ENCODE data around the gene ABCA7. TPM values are rescaled to one million over a fixed set of nuclear protein-coding genes. Genes with fewer than 3 reads are reported as not detected.
A peak's percentile ranks its signal among the peaks of the same experiment; 100 is the strongest.
"Not testable (repeated sequence)": the region's sequence is repeated elsewhere in the genome, so short reads cannot be mapped to it uniquely, and the experiment has no call there.

The ABCA7 gene
- total RNA-seq, 2 experiments from 2014 or later = 9.8 to 11.2 TPM

GRCh38 chr19:1109697-1110671 is 70.1 kb downstream of the ABCA7 start:
- no peak overlapping the region for H3K4me3 Mint-ChIP-seq
- no peak overlapping the region for H3K27ac Mint-ChIP-seq
- H3K36me3 Mint-ChIP-seq = peaks cover 1% of the 10 kb centered on the region
- H3K27me3 Mint-ChIP-seq = no peaks in the 10 kb centered on the region
- no peaks in the 10 kb centered on the region for H3K9me3 Mint-ChIP-seq
- DNase-seq = no peak
- peaks cover 3% of the 10 kb centered on the region for H3K4me1 Mint-ChIP-seq

- no peaks in the 10 kb centered on the region for H3K9me3 Mint-ChIP-seq
- H3K4me3 Mint-ChIP-seq = no peak overlapping the region
- DNase-seq = no peak
- no peaks in the 10 kb centered on the region for H3K27me3 Mint-ChIP-seq
- H3K4me1 Mint-ChIP-seq = no peaks in the 10 kb centered on the region
- peaks cover 1% of the 10 kb centered on the region for H3K36me3 Mint-ChIP-seq
- H3K27ac Mint-ChIP-seq = no peak overlapping the region
Measured at GRCh38 chr19:1110809-1111640, 71.1 kb downstream of the ABCA7 start.

- no peaks in the 10 kb centered on the region for H3K4me1 Mint-ChIP-seq
- no peak overlapping the region for H3K27ac Mint-ChIP-seq
- H3K36me3 Mint-ChIP-seq = peaks cover 1% of the 10 kb centered on the region
- H3K4me3 Mint-ChIP-seq = no peak overlapping the region
- no peak for DNase-seq
- H3K9me3 Mint-ChIP-seq = no peaks in the 10 kb centered on the region
- no peaks in the 10 kb centered on the region for H3K27me3 Mint-ChIP-seq
Measured at GRCh38 chr19:1111641-1112267, 71.8 kb downstream of the ABCA7 start.

- DNase-seq = no peak
- Mint-ChIP-seq H3K36me3 (peaks cover 1% of the 10 kb centered on the region), H3K27ac (no peak overlapping the region), H3K4me3 (no peak overlapping the region), H3K4me1 (no peaks in the 10 kb centered on the region), H3K9me3 (no peaks in the 10 kb centered on the region), H3K27me3 (no peaks in the 10 kb centered on the region)
Measured at GRCh38 chr19:1112268-1113029, 72.5 kb downstream of the ABCA7 start.

GRCh38 chr19:1113030-1113985 is 73.4 kb downstream of the ABCA7 start:
- Mint-ChIP-seq H3K36me3 (peaks cover 1% of the 10 kb centered on the region), H3K4me3 (no peak overlapping the region), H3K27ac (no peak overlapping the region), H3K4me1 (no peaks in the 10 kb centered on the region), H3K27me3 (no peaks in the 10 kb centered on the region), H3K9me3 (no peaks in the 10 kb centered on the region)
- DNase-seq = peak; percentile 86

GRCh38 chr19:1113986-1114483 is 74.1 kb downstream of the ABCA7 start:
- Mint-ChIP-seq H3K27ac (no peak overlapping the region), H3K9me3 (no peaks in the 10 kb centered on the region), H3K4me3 (no peak overlapping the region)

GRCh38 chr19:1114728-1115127 is 74.8 kb downstream of the ABCA7 start:
- H3K4me3 Mint-ChIP-seq, H3K4me1 Mint-ChIP-seq, H3K9me3 Mint-ChIP-seq, H3K27me3 Mint-ChIP-seq, DNase-seq, H3K36me3 Mint-ChIP-seq: not testable (repeated sequence)
- H3K27ac Mint-ChIP-seq = peak overlapping the region; percentile 25

More at GRCh38 chr19:1113986-1114483, 74.1 kb downstream of the ABCA7 start:
- DNase-seq = no peak
- Mint-ChIP-seq H3K36me3 (no peaks in the 10 kb centered on the region), H3K27me3 (no peaks in the 10 kb centered on the region), H3K4me1 (no peaks in the 10 kb centered on the region)

Other genes with a start within 250 kb of the ABCA7 start
- 100 to 1,000 TPM; 799 to 818 TPM for gene PTBP1, start 242.7 kb upstream of the ABCA7 start, total RNA-seq
- not detected for gene PLPPR3, start 218.2 kb upstream of the ABCA7 start, total RNA-seq
- gene AZU1, start 212.3 kb upstream of the ABCA7 start, total RNA-seq = not detected
- gene PRTN3, start 199.1 kb upstream of the ABCA7 start, total RNA-seq = not detected
- gene ELANE, start 187.8 kb upstream of the ABCA7 start, total RNA-seq = not detected
- gene CFD, start 180.4 kb upstream of the ABCA7 start, total RNA-seq = 1 to 10 TPM; 1.8 TPM
- 10 to 100 TPM; 39.8 to 40.3 TPM for gene MED16, start 146.9 kb upstream of the ABCA7 start, total RNA-seq
- gene RNU6-9, start 146.6 kb upstream of the ABCA7 start, total RNA-seq = not detected
- 10 to 100 TPM; 50.5 to 51.7 TPM for gene R3HDM4, start 126.9 kb upstream of the ABCA7 start, total RNA-seq
- gene KISS1R, start 122.8 kb upstream of the ABCA7 start, total RNA-seq = 10 to 100 TPM; 12.2 to 13.3 TPM
- gene ARID3A, start 114.1 kb upstream of the ABCA7 start, total RNA-seq = 10 to 100 TPM; 10.2 to 11.8 TPM
- 100 to 1,000 TPM; 126 to 127 TPM for gene WDR18, start 55.8 kb upstream of the ABCA7 start, total RNA-seq
- not detected for gene GRIN3B, start 39.7 kb upstream of the ABCA7 start, total RNA-seq
- gene TMEM259, start 19.0 kb upstream of the ABCA7 start, total RNA-seq = 100 to 1,000 TPM; 136 to 138 TPM
- not detected for gene RNU6-2, start 18.6 kb upstream of the ABCA7 start, total RNA-seq
- 10 to 100 TPM; 76.0 to 80.5 TPM for gene CNN2, start 13.5 kb upstream of the ABCA7 start, total RNA-seq
- gene ARHGAP45, start 27.1 kb downstream of the ABCA7 start, total RNA-seq = 100 to 1,000 TPM; 113 to 122 TPM
- gene POLR2E, start 55.3 kb downstream of the ABCA7 start, total RNA-seq = 100 to 1,000 TPM; 290 to 291 TPM
- 100 to 1,000 TPM; 225 to 231 TPM for gene GPX4, start 63.9 kb downstream of the ABCA7 start, total RNA-seq
- gene SBNO2, start 134.2 kb downstream of the ABCA7 start, total RNA-seq = 10 to 100 TPM; 50.5 to 51.6 TPM
- 10 to 100 TPM; 54.7 to 55.8 TPM for gene STK11, start 165.7 kb downstream of the ABCA7 start, total RNA-seq
- gene CBARP, start 197.9 kb downstream of the ABCA7 start, total RNA-seq = under 1 TPM; 0.33 to 0.46 TPM
- gene ATP5F1D, start 201.6 kb downstream of the ABCA7 start, total RNA-seq = 100 to 1,000 TPM; 175 to 177 TPM
- 10 to 100 TPM; 29.3 to 29.6 TPM for gene MIDN, start 208.5 kb downstream of the ABCA7 start, total RNA-seq
- 100 to 1,000 TPM; 208 to 216 TPM for gene CIRBP, start 229.2 kb downstream of the ABCA7 start, total RNA-seq
- gene FAM174C, start 235.4 kb downstream of the ABCA7 start, total RNA-seq = 100 to 1,000 TPM in 1 of 2 experiments, 10 to 100 TPM in 1; 99.8 to 101 TPM
- gene EFNA2, start 245.8 kb downstream of the ABCA7 start, total RNA-seq = not detected

Measured in activated naive CD8-positive, alpha-beta T cell treated with anti-CD3 and anti-CD28 coated beads for 36 hours (primary cell).